H9 (cell line): ENCODE results near the gene FAM13A. TPM values are rescaled to one million over a fixed set of nuclear protein-coding genes. Genes with fewer than 3 reads are reported as not detected.

ENCODE experiments used
- DNase-seq: peaks from one replicate; pipeline ENCODE4 v3.0.0-alpha.2; 2017
- H2AFZ ChIP-seq: one replicate; pipeline ENCODE4 v1.6.1; 2013; ENCODE audit warnings: mild to moderate bottlenecking, low read length, control low read depth, moderate library complexity
- H2AK5ac ChIP-seq: 2 replicates; pipeline ENCODE4 v1.6.1; 2013; ENCODE audit warnings: low read length, control low read depth, mixed read lengths; ENCODE audit not compliant: insufficient read length
- H2BK120ac ChIP-seq: one replicate; pipeline ENCODE4 v1.6.1; 2013; ENCODE audit warnings: low read depth, mild to moderate bottlenecking, low read length, control low read depth, inconsistent platforms; ENCODE audit not compliant: poor library complexity, severe bottlenecking
- H2BK12ac ChIP-seq: 2 replicates; pipeline ENCODE4 v1.6.1; 2013; ENCODE audit warnings: low read length, control low read depth, mixed read lengths, low read depth; ENCODE audit not compliant: insufficient read length
- H2BK15ac ChIP-seq: 2 replicates; pipeline ENCODE4 v1.6.1; 2013; ENCODE audit warnings: low read depth, low read length, control low read depth
- H2BK20ac ChIP-seq: one replicate; pipeline ENCODE4 v1.6.1; 2013; ENCODE audit warnings: low read depth, mild to moderate bottlenecking, low read length, control low read depth, inconsistent platforms; ENCODE audit not compliant: poor library complexity, severe bottlenecking
- H2BK5ac ChIP-seq: 2 replicates; pipeline ENCODE4 v1.6.1; 2013; ENCODE audit warnings: low read length, control low read depth, mixed read lengths; ENCODE audit not compliant: insufficient read length
- H3K14ac ChIP-seq: 2 replicates; pipeline ENCODE4 v1.6.1; 2013; ENCODE audit warnings: low read length, control low read depth; ENCODE audit not compliant: insufficient read depth
- H3K18ac ChIP-seq: 2 replicates; pipeline ENCODE4 v1.6.1; 2013; ENCODE audit warnings: low read depth, mild to moderate bottlenecking, mixed read lengths, low read length, control low read depth; ENCODE audit not compliant: insufficient read length
- H3K23ac ChIP-seq: 2 replicates; pipeline ENCODE4 v1.6.1; 2013; ENCODE audit warnings: low read length, control low read depth, mixed read lengths, low read depth; ENCODE audit not compliant: insufficient read length
- H3K23me2 ChIP-seq: 2 replicates; pipeline ENCODE4 v1.6.1; 2013; ENCODE audit warnings: low read depth, mild to moderate bottlenecking, mixed read lengths, low read length, control low read depth; ENCODE audit not compliant: insufficient read length, poor library complexity, severe bottlenecking
- H3K27ac ChIP-seq: 2 replicates; pipeline ENCODE4 v1.5.1; 2013; ENCODE audit warnings: low read length, control low read depth, mixed read lengths, low read depth; ENCODE audit not compliant: insufficient read length
- H3K27me3 ChIP-seq: 2 replicates; pipeline ENCODE4 v1.6.1; 2013; ENCODE audit warnings: low read length, control low read depth, inconsistent platforms; ENCODE audit not compliant: insufficient read depth
- H3K4ac ChIP-seq: 2 replicates; pipeline ENCODE4 v1.6.1; 2013; ENCODE audit warnings: low read depth, mild to moderate bottlenecking, control low read depth, inconsistent platforms, low read length, moderate library complexity
- H3K4me1 ChIP-seq: 2 replicates; pipeline ENCODE4 v1.6.1; 2013; ENCODE audit warnings: low read length, control low read depth, inconsistent platforms; ENCODE audit not compliant: insufficient read depth
- H3K4me2 ChIP-seq: 2 replicates; pipeline ENCODE4 v1.6.1; 2013; ENCODE audit warnings: low read length, control low read depth, mixed read lengths; ENCODE audit not compliant: insufficient read length, insufficient read depth
- H3K56ac ChIP-seq: 2 replicates; pipeline ENCODE4 v1.6.1; 2013; ENCODE audit warnings: low read depth, mild to moderate bottlenecking, mixed read lengths, low read length, control low read depth; ENCODE audit not compliant: insufficient read length
- H3K79me1 ChIP-seq: 2 replicates; pipeline ENCODE4 v1.6.1; 2013; ENCODE audit warnings: low read depth, mild to moderate bottlenecking, moderate library complexity, low read length, control low read depth, inconsistent platforms; ENCODE audit not compliant: insufficient read depth, poor library complexity, severe bottlenecking
- H3K79me2 ChIP-seq: 2 replicates; pipeline ENCODE4 v1.6.1; 2013; ENCODE audit warnings: low read length, control low read depth, inconsistent platforms; ENCODE audit not compliant: insufficient read depth
- H3K9ac ChIP-seq: 2 replicates; pipeline ENCODE4 v1.6.1; 2013; ENCODE audit warnings: low read length, control low read depth, mixed read lengths; ENCODE audit not compliant: insufficient read length; ENCODE audit errors: extremely low read depth
- H3K9me3 ChIP-seq: one replicate; pipeline ENCODE4 v1.6.1; 2013; ENCODE audit warnings: low read depth, low read length, inconsistent platforms; ENCODE audit not compliant: control insufficient read depth
- H3T11ph ChIP-seq: one replicate; pipeline ENCODE4 v1.6.1; 2013; ENCODE audit warnings: mild to moderate bottlenecking, low read length, control low read depth, inconsistent platforms
- H4K20me1 ChIP-seq: one replicate; pipeline ENCODE4 v1.6.1; 2013; ENCODE audit not compliant: control insufficient read depth, insufficient read length, insufficient read depth
- H4K5ac ChIP-seq: 2 replicates; pipeline ENCODE4 v1.6.1; 2013; ENCODE audit warnings: low read depth, mild to moderate bottlenecking, mixed read lengths, low read length, control low read depth; ENCODE audit not compliant: insufficient read length
- H4K8ac ChIP-seq: replicated peaks from 2 replicates; pipeline ENCODE4 v1.6.1; 2013; ENCODE audit warnings: low read length, control low read depth, mixed read lengths, low read depth; ENCODE audit not compliant: insufficient read length
- H4K91ac ChIP-seq: 2 replicates; pipeline ENCODE4 v1.6.1; 2013; ENCODE audit warnings: low read depth, mild to moderate bottlenecking, moderate library complexity, mixed read lengths, low read length, control low read depth; ENCODE audit not compliant: insufficient read length
- H3K27ac Mint-ChIP-seq, 3 experiments: 2 replicates in 2 of 3; 3 replicates in 1 of 3; pipeline ENCODE4 v1.8.0; 2020 to 2021; ENCODE audit warnings: mixed read lengths in 3 of 3, mild to moderate bottlenecking in 1 of 3, moderate library complexity in 1 of 3
- H3K27me3 Mint-ChIP-seq: 2 replicates; pipeline ENCODE4 v1.8.0; 2021; ENCODE audit warnings: low read depth, mild to moderate bottlenecking, moderate library complexity, mixed read lengths
- H3K36me3 Mint-ChIP-seq, 3 experiments: 2 replicates in 2 of 3; 3 replicates in 1 of 3; pipeline ENCODE4 v1.8.0; 2020 to 2021; ENCODE audit warnings: low read depth in 3 of 3, mixed read lengths in 3 of 3; ENCODE audit not compliant: insufficient read depth in 1 of 3
- H3K4me1 Mint-ChIP-seq, 2 experiments: 2 replicates each; pipeline ENCODE4 v1.8.0; 2020; ENCODE audit warnings: mixed read lengths in 2 of 2
- H3K4me3 Mint-ChIP-seq, 2 experiments: 2 replicates in 1 of 2; 3 replicates in 1 of 2; pipeline ENCODE4 v1.8.0; 2020 to 2021; ENCODE audit warnings: mild to moderate bottlenecking in 2 of 2, mixed read lengths in 2 of 2, moderate library complexity in 1 of 2
- H3K9me3 Mint-ChIP-seq, 2 experiments: 2 replicates in 1 of 2; 3 replicates in 1 of 2; pipeline ENCODE4 v1.8.0; 2020; ENCODE audit warnings: mild to moderate bottlenecking in 2 of 2, mixed read lengths in 2 of 2, moderate library complexity in 1 of 2
- WGBS: extraction: QIAGEN DNeasy Blood & Tissue Kit; methylation state at CpG from one replicate; pipeline ENCODE4 v1.1.7; 2013; ENCODE audit warnings: missing lambda C conversion rate, low lambda C conversion rate, mixed read lengths; ENCODE audit not compliant: insufficient read length; ENCODE audit errors: extremely low coverage; 5-methylcytosine and 5-hydroxymethylcytosine counted together
- total RNA-seq: library from RNA; stranded (reverse); gene quantifications from 2 replicates; pipeline ENCODE4 v1.2.1, GENCODE V29; 2021
- TF ChIP-seq, protein P1 (sequence below): fragments of 200-600 bp; sonication (generic); conservative IDR thresholded peaks from 3 replicates; pipeline ENCODE4 v1.8.0; 2021; ENCODE audit warnings: antibody characterized with exemption, mild to moderate bottlenecking

The FAM13A gene
- total RNA-seq, 1 experiment from 2014 or later: 12.7 TPM

DNA sequence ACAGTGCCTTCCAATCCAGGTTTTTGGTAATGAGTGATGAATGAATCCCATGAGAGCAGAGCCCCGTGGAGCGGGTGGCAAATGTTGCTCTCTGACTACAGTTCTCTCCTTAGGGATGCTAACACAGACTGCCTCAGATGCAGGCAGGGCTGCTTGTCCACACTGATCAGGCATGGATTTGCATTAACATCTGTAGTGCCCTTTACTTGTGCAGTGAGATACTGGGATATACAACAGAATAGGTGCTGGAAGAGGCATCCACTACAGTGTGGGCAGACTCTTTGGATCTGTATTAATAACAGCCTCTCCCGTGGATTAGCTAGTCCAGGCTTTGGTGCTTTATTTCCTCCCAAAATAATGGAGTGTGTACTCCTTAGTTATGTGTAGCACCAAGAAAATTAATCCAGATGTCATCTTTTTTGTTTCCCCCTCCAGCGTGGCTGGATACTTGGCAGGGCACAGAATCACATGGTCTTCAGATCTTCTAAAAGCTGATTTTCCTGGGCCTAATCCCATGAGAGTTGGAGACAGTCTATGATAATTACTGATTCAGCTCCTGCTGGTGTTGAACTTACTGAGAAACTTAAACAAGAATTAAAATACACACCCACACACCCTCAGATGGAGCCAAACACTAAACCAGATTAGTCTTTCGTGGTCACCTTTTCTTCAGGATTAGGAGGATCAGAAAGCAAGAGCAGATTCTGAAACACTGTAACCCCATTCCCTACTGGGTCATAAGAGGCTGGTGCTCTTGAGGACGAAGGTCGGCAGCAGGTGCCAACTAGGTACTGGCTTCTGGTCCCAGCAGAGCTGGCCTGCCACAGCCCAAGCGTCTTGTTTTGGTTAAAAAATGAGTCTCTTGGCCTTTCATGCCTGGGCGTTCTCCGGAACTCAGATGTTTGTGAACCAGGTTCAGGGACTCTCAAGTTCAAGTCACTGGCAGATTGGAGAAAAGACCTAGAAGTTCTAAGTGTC, 336.2 kb downstream of the FAM13A start:
- Histone ChIP-seq H3K4me2 (no peak overlapping the region), H4K91ac (no peak overlapping the region), H4K20me1 (no peaks in the 10 kb centered on the region), H2BK12ac (no peak overlapping the region), H3K4me1 (no peaks in the 10 kb centered on the region), H3K14ac (no peak overlapping the region), H3K23me2 (no peaks in the 10 kb centered on the region), H3K4ac (no peak overlapping the region), H3K79me1 (no peaks in the 10 kb centered on the region), H2AFZ (no peak overlapping the region), H4K8ac (no peak overlapping the region), H2BK15ac (no peak overlapping the region), H4K5ac (no peak overlapping the region), H3K18ac (no peak overlapping the region), H3K9ac (no peak overlapping the region), H2BK20ac (no peak overlapping the region), H3K56ac (no peak overlapping the region), H2BK5ac (no peak overlapping the region), H3K23ac (no peak overlapping the region), H3K27me3 (no peaks in the 10 kb centered on the region), H3T11ph (no peak overlapping the region), H3K79me2 (no peaks in the 10 kb centered on the region), H3K9me3 (no peaks in the 10 kb centered on the region), H2AK5ac (no peak overlapping the region), H2BK120ac (no peak overlapping the region), H3K27ac (no peak overlapping the region)
- no peak for DNase-seq
- Mint-ChIP-seq H3K27ac (peak overlapping the region in 1 of 3 experiments; percentile 59; a peak in 2 of 7 replicates), H3K4me1 (peaks cover 8 to 11% of the 10 kb centered on the region in 2 experiments), H3K36me3 (peaks cover 11 to 26% (median 16%) of the 10 kb centered on the region in 3 experiments), H3K27me3 (no peaks in the 10 kb centered on the region; the same call in 1 of the 2 replicates), H3K9me3 (peaks cover 17 to 22% of the 10 kb centered on the region in 2 experiments), H3K4me3 (no peak overlapping the region)
- WGBS: no CpG with 5 or more reads among the region's 10 CpGs
- TF ChIP-seq, protein P1, sequence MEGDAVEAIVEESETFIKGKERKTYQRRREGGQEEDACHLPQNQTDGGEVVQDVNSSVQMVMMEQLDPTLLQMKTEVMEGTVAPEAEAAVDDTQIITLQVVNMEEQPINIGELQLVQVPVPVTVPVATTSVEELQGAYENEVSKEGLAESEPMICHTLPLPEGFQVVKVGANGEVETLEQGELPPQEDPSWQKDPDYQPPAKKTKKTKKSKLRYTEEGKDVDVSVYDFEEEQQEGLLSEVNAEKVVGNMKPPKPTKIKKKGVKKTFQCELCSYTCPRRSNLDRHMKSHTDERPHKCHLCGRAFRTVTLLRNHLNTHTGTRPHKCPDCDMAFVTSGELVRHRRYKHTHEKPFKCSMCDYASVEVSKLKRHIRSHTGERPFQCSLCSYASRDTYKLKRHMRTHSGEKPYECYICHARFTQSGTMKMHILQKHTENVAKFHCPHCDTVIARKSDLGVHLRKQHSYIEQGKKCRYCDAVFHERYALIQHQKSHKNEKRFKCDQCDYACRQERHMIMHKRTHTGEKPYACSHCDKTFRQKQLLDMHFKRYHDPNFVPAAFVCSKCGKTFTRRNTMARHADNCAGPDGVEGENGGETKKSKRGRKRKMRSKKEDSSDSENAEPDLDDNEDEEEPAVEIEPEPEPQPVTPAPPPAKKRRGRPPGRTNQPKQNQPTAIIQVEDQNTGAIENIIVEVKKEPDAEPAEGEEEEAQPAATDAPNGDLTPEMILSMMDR: no peak
